ENCODE data around the gene EREG. TPM values are rescaled to one million over a fixed set of nuclear protein-coding genes. Genes with fewer than 3 reads are reported as not detected.

The EREG gene
- 71.1 and 102 TPM in 2 replicates for polyA plus RNA-seq (2011; rRNA removed)
- 21.8 and 27.3 TPM in 2 replicates for polyA plus RNA-seq (2012; cell fraction: cytosol; rRNA removed)
- 35.6 and 42.5 TPM in 2 replicates for polyA plus RNA-seq (2012; cell fraction: nucleus; rRNA removed)
- polyA plus RNA-seq (2017; fragmentation: RNase III; extraction: RNeasy Plus Mini Kit Qiagen cat#74134 plus additional on column Dnase treatment), result 32.6 to 39.7 TPM (median 34.0 TPM) in 3 replicates
- 51.5 and 64.8 TPM in 2 replicates for polyA minus RNA-seq (2011; rRNA and poly(A)+ RNA removed)

DNA sequence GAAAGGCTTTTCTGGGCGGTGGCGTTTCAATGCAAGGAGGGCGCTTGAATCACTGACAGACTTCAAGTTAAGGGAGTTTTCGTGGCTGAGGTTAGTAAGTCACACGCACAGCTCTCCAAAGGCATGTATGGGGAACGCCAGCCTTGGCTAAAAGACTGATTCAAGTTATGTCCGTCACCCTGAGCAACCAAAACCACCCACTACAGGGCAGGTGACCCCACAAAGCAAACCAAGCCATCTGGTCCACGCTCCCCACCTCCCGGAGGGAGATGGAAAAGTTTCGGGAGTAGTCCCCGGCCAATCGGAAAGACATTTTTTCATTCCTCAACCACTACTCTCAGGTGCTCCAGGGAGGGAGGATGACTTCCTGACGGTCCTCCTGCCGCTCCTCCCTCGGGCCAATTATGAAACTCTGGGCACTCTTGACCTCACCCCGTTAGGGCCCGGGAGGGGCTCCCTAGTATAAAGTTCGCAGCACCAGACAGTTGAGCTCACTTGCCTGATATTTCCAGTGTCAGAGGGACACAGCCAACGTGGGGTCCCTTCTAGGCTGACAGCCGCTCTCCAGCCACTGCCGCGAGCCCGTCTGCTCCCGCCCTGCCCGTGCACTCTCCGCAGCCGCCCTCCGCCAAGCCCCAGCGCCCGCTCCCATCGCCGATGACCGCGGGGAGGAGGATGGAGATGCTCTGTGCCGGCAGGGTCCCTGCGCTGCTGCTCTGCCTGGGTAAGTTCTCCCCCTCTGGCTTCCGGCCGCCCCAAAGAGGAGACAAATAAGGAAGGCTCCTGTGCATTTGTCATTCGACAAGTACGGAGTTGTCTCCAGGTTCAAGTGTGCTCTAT is at the start of gene EREG:
EREG (plus strand) TSS at position 494 of the 840 bp plus-strand sequence; CDS start at position 658, 164 bp downstream.
- H3K9me3 ChIP-seq, result no peaks in the 10 kb centered on the region
- H3K4me1 ChIP-seq, result peaks cover 38% of the 10 kb centered on the region
- TF ChIP-seq, protein P1, sequence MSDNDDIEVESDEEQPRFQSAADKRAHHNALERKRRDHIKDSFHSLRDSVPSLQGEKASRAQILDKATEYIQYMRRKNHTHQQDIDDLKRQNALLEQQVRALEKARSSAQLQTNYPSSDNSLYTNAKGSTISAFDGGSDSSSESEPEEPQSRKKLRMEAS (IDR thresholded peaks at IDR 0.05), result peak; percentile 37; the same call in 1 of the 2 replicates
- TF ChIP-seq CEBPB (IDR thresholded peaks at IDR 0.05) (peak; percentile 42 to 43; a peak in 3 of 4 replicates), NPAS2 (CRISPR knock-in tag; IDR thresholded peaks at IDR 0.05; ENCODE audit: borderline replicate concordance) (no peak), HDAC2 (IDR thresholded peaks at IDR 0.05) (no peak), JUN (IDR thresholded peaks at IDR 0.05) (peak; percentile 50 to 80; a peak in 4 of 5 replicates), ZC3H11A (IDR thresholded peaks at IDR 0.05) (no peak), POLR2A (IDR thresholded peaks at IDR 0.05; ENCODE audit: low read length) (peak; percentile 90)
- DNase-seq (ENCODE audit: low read depth in 1 of 2, low spot score in 1 of 2), result peak; percentile 33 to 88
- no peak for FAIRE-seq
- ChIA-PET POLR2A (interaction anchor here (0.6 to 1.7 kb wide), 6 partner anchors 11 to 289 kb away, joined by 4 to 13 read pairs (median 5); no protein-coding TSS in a partner anchor), CTCF (interaction anchor here (1.4 to 2.1 kb wide), 2 partner anchors 43 to 45 kb away, joined by 3 to 7 read pairs; no protein-coding TSS in a partner anchor)
- WGBS (ENCODE audit: missing lambda C conversion rate), result under 1% methylated on average over 29 of the region's 40 CpGs
- ATAC-seq, result peak; percentile 83 to 86
- peak within 1 kb of the TSS; percentile 76 to 90 for H3K27ac ChIP-seq
- peak within 1 kb of the TSS; percentile 82 for H3K4me2 ChIP-seq
- H3K4me3 ChIP-seq, result peak within 1 kb of the TSS; percentile 69

- Histone ChIP-seq H3K4me3 (no peak overlapping the region), H3K4me1 (peaks cover 13% of the 10 kb centered on the region; the same call in 2 of the 3 replicates), H3K9me3 (no peaks in the 10 kb centered on the region), H3K27ac (no peak overlapping the region), H3K4me2 (no peak overlapping the region)
- ChIA-PET CTCF (interaction anchor here (1.4 to 7.9 kb wide), 3 partner anchors 86 to 357 kb away, joined by 4 to 136 read pairs (median 16); no protein-coding TSS in a partner anchor), POLR2A (no interaction called here)
- FAIRE-seq (no peak), DNase-seq (ENCODE audit: low read depth in 1 of 2, low spot score in 1 of 2) (no peak), ATAC-seq (no peak)
- TF ChIP-seq BCL3 (IDR thresholded peaks at IDR 0.05) (no peak), USF2 (IDR thresholded peaks at IDR 0.05) (no peak), HMGXB4 (CRISPR knock-in tag; IDR thresholded peaks at IDR 0.05; ENCODE audit: borderline replicate concordance) (no peak), CBX8 (IDR thresholded peaks at IDR 0.05) (no peak), RCOR1 (IDR thresholded peaks at IDR 0.05; ENCODE audit: low read depth, low read length) (no peak), POLR2AphosphoS2 (conservative IDR thresholded peaks at IDR 0.05; ENCODE audit: low read length) (no peak), MYC (IDR thresholded peaks at IDR 0.05; ENCODE audit: borderline replicate concordance, low read length) (no peak), TFCP2L1 (CRISPR knock-in tag; IDR thresholded peaks at IDR 0.05) (no peak), GATA3 (IDR thresholded peaks at IDR 0.05; ENCODE audit: borderline replicate concordance) (no peak), FOSB (CRISPR knock-in tag; IDR thresholded peaks at IDR 0.05) (no peak), SREBF2 (IDR thresholded peaks at IDR 0.05) (no peak), TP53 (CRISPR knock-in tag; IDR thresholded peaks at IDR 0.05) (no peak), ZSCAN20 (CRISPR knock-in tag; IDR thresholded peaks at IDR 0.05) (no peak), BHLHE40 (IDR thresholded peaks at IDR 0.05; ENCODE audit: low read depth, low read length) (no peak), KDM1A (IDR thresholded peaks at IDR 0.05; ENCODE audit: low read depth) (no peak), RFX5 (IDR thresholded peaks at IDR 0.05) (no peak), HOXB5 (CRISPR knock-in tag; IDR thresholded peaks at IDR 0.05) (no peak), ZNF302 (CRISPR knock-in tag; IDR thresholded peaks at IDR 0.05) (no peak), ESRRA (IDR thresholded peaks at IDR 0.05; ENCODE audit: borderline replicate concordance, low read length) (no peak)
- 93% methylated on average over 5 of the region's 5 CpGs for WGBS (ENCODE audit: missing lambda C conversion rate)
Observed at GRCh38 chr4:74315376-74315775, 49.6 kb upstream of the EREG start.

Data from A549 (cell line).